ENCODE data around the gene TCF7L2.

DNA sequence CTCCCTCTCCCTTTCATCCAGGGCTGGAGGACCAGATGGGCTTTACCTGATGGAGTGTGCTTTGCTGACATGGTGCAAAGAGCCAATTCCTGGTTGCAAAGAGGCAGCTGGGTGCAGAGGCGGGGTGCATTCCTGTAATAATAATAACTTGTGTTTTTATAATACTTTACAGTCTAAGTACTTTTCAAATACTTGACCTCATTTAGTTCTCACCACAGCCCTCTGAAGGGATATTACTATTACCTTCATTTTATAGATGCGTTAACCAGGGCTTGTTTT, 70.4 kb downstream of the TCF7L2 start:
- TF ChIP-seq, protein P1, sequence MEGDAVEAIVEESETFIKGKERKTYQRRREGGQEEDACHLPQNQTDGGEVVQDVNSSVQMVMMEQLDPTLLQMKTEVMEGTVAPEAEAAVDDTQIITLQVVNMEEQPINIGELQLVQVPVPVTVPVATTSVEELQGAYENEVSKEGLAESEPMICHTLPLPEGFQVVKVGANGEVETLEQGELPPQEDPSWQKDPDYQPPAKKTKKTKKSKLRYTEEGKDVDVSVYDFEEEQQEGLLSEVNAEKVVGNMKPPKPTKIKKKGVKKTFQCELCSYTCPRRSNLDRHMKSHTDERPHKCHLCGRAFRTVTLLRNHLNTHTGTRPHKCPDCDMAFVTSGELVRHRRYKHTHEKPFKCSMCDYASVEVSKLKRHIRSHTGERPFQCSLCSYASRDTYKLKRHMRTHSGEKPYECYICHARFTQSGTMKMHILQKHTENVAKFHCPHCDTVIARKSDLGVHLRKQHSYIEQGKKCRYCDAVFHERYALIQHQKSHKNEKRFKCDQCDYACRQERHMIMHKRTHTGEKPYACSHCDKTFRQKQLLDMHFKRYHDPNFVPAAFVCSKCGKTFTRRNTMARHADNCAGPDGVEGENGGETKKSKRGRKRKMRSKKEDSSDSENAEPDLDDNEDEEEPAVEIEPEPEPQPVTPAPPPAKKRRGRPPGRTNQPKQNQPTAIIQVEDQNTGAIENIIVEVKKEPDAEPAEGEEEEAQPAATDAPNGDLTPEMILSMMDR (IDR thresholded peaks at IDR 0.05; ENCODE audit: insufficient read depth, low read length) = no peak
- TF ChIP-seq, protein P2, sequence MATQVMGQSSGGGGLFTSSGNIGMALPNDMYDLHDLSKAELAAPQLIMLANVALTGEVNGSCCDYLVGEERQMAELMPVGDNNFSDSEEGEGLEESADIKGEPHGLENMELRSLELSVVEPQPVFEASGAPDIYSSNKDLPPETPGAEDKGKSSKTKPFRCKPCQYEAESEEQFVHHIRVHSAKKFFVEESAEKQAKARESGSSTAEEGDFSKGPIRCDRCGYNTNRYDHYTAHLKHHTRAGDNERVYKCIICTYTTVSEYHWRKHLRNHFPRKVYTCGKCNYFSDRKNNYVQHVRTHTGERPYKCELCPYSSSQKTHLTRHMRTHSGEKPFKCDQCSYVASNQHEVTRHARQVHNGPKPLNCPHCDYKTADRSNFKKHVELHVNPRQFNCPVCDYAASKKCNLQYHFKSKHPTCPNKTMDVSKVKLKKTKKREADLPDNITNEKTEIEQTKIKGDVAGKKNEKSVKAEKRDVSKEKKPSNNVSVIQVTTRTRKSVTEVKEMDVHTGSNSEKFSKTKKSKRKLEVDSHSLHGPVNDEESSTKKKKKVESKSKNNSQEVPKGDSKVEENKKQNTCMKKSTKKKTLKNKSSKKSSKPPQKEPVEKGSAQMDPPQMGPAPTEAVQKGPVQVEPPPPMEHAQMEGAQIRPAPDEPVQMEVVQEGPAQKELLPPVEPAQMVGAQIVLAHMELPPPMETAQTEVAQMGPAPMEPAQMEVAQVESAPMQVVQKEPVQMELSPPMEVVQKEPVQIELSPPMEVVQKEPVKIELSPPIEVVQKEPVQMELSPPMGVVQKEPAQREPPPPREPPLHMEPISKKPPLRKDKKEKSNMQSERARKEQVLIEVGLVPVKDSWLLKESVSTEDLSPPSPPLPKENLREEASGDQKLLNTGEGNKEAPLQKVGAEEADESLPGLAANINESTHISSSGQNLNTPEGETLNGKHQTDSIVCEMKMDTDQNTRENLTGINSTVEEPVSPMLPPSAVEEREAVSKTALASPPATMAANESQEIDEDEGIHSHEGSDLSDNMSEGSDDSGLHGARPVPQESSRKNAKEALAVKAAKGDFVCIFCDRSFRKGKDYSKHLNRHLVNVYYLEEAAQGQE (IDR thresholded peaks at IDR 0.05; ENCODE audit: insufficient replicate concordance, low read depth) = no peak
- no peak for TF ChIP-seq GABPA (IDR thresholded peaks at IDR 0.05; ENCODE audit: low read depth)
- TF ChIP-seq POLR2AphosphoS5 (IDR thresholded peaks at IDR 0.05; ENCODE audit: low read depth) = no peak
